Gastrocnemius medialis (tissue), 4 donors: ENCODE results near the gene UBE2D3. TPM values are rescaled to one million over a fixed set of nuclear protein-coding genes. Genes with fewer than 3 reads are reported as not detected.

Experiments used
- ATAC-seq, 2 donors: fragments of 150-250 bp; one replicate each; pipeline ENCODE4 v1.9.1; 2016
- DNase-seq, 2 donors: peaks; one replicate each; pipeline ENCODE4 v3.0.0-alpha.2; 2019
- H3K27ac ChIP-seq, 4 donors: fragments of 200-600 bp; sonication (generic); 1 replicate in 1 of 4; 2 replicates in 3 of 4; pipeline ENCODE4 v1.5.1; 2016 to 2018; ENCODE audit warnings: mild to moderate bottlenecking in 2 of 4, moderate library complexity in 1 of 4
- H3K27me3 ChIP-seq, 3 donors: fragments of 200-600 bp; sonication (generic) in 2 of 3; 1 replicate in 1 of 3; 2 replicates in 2 of 3; pipeline versions ENCODE4 v1.5.1 to v1.6.0; 2016 to 2019; ENCODE audit warnings: mild to moderate bottlenecking in 1 of 3, moderate library complexity in 1 of 3
- H3K36me3 ChIP-seq, 2 donors: fragments of 200-600 bp; sonication (generic) in 1 of 2; one replicate each; pipeline ENCODE4 v1.5.1; 2017 to 2018
- H3K4me1 ChIP-seq, 2 donors: fragments of 200-600 bp; sonication (generic) in 1 of 2; one replicate each; pipeline ENCODE4 v1.5.1; 2016 to 2017; ENCODE audit warnings: mild to moderate bottlenecking in 2 of 2
- H3K4me3 ChIP-seq, 4 donors: fragments of 200-600 bp; sonication (generic) in 3 of 4; 1 replicate in 1 of 4; 2 replicates in 3 of 4; pipeline ENCODE4 v1.5.1; 2016 to 2019; ENCODE audit warnings: mild to moderate bottlenecking in 2 of 4
- H3K9me3 ChIP-seq, 3 donors: fragments of 200-600 bp; sonication (generic) in 2 of 3; 1 replicate in 1 of 3; 2 replicates in 2 of 3; pipeline ENCODE4 v1.5.1; 2016 to 2019
- CTCF ChIP-seq, 5 experiments: fragments of 450-650 bp in 3 of 5; fragments of 200-600 bp in 2 of 5; sonication (generic) in 2 of 5; IDR thresholded peaks in 4 of 5; conservative IDR thresholded peaks in 1 of 5; 1 replicate in 4 of 5; 2 replicates in 1 of 5; pipeline ENCODE4 v1.5.1; 2016 to 2019; ENCODE audit warnings: antibody characterized with exemption in 5 of 5, mild to moderate bottlenecking in 3 of 5, moderate library complexity in 3 of 5
- POLR2A ChIP-seq, 2 donors: fragments of 450-650 bp; IDR thresholded peaks; one replicate each; pipeline ENCODE4 v1.6.1; 2017; ENCODE audit warnings: antibody characterized with exemption in 2 of 2, mild to moderate bottlenecking in 2 of 2, moderate library complexity in 2 of 2
- in situ Hi-C, 4 donors: fragments of 200-750 bp; cut with MboI; loops; one replicate each; pipeline versions ENCODE4 v1.15.0 to v1.8.0; 2017; ENCODE audit warnings: low sequenced_read_pairs in 4 of 4
- intact Hi-C: fragments of 100-400 bp; cut with DNase I; formaldehyde crosslinking; loops from one replicate; pipeline ENCODE4 v1.15.1; 2023; ENCODE audit warnings: low total_unique reads
- total RNA-seq, 4 donors: library from RNA; depleted of rRNA; stranded (reverse); fragments of >200 nt; gene quantifications; one replicate each; pipeline versions ENCODE4 v1.1.0 to v1.2.3, GENCODE V29; 2016

Gene UBE2D3
- total RNA-seq, 4 donors from 2014 or later: 350 to 562 (median 392) TPM

GRCh38 chr4:102764901-102765300 lies 62.5 kb downstream of the UBE2D3 start:
- Histone ChIP-seq H3K27me3 (no peaks in the 10 kb centered on the region), H3K9me3 (no peaks in the 10 kb centered on the region), H3K36me3 (no peaks in the 10 kb centered on the region), H3K27ac (no peak overlapping the region), H3K4me3 (no peak overlapping the region), H3K4me1 (peaks cover 0 to 7% of the 10 kb centered on the region in 2 donors)
- ATAC-seq (no peak), DNase-seq (no peak)
- no peak for TF ChIP-seq POLR2A (IDR thresholded peaks at IDR 0.05)
- no peak for TF ChIP-seq CTCF (IDR thresholded peaks at IDR 0.05 in 4 of 5, conservative IDR thresholded peaks at IDR 0.05 in 1 of 5)
- in situ Hi-C loops (loop anchor here in 1 of 4 donors (25.0 kb wide), 1 partner anchor 97 kb away; the partner anchor contains the start of gene CISD2), intact Hi-C loops (loop anchor here (5.0 kb wide), 2 partner anchors 148 to 247 kb away; no protein-coding TSS in a partner anchor)

GRCh38 chr4:102761906-102762305 lies 65.4 kb downstream of the UBE2D3 start:
- Histone ChIP-seq H3K9me3 (no peaks in the 10 kb centered on the region), H3K36me3 (no peaks in the 10 kb centered on the region), H3K27ac (no peak overlapping the region), H3K4me1 (peaks cover 5 to 19% of the 10 kb centered on the region in 2 donors), H3K4me3 (peak overlapping the region; percentile 78 to 99 (median 83)), H3K27me3 (no peaks in the 10 kb centered on the region)
- DNase-seq (no peak), ATAC-seq (no peak)
- in situ Hi-C loops (loop anchor here in 1 of 4 donors (25.0 kb wide), 1 partner anchor 100 kb away; the partner anchor contains the start of gene CISD2), intact Hi-C loops (loop anchor here (2.0 to 5.0 kb wide), 4 partner anchors 31 to 250 kb away; partner anchors contain the start of gene CISD2)
- no peak for TF ChIP-seq POLR2A (IDR thresholded peaks at IDR 0.05)
- no peak for TF ChIP-seq CTCF (IDR thresholded peaks at IDR 0.05 in 4 of 5, conservative IDR thresholded peaks at IDR 0.05 in 1 of 5)

- H3K4me1 ChIP-seq: peaks cover 5 to 19% of the 10 kb centered on the region in 2 donors
- intact Hi-C loops: loop anchor here (2.0 to 5.0 kb wide), 4 partner anchors 32 to 251 kb away; partner anchors contain the start of gene CISD2
- DNase-seq (no peak), ATAC-seq (peak; percentile 4 to 14)
- no peaks in the 10 kb centered on the region for H3K36me3 ChIP-seq
- peak overlapping the region; percentile 83 to 89 (median 84) for H3K27ac ChIP-seq
- in situ Hi-C loops: loop anchor here in 1 of 4 donors (25.0 kb wide), 1 partner anchor 101 kb away; the partner anchor contains the start of gene CISD2
- no peaks in the 10 kb centered on the region for H3K9me3 ChIP-seq
- TF ChIP-seq POLR2A (IDR thresholded peaks at IDR 0.05): no peak
- TF ChIP-seq CTCF (IDR thresholded peaks at IDR 0.05 in 4 of 5, conservative IDR thresholded peaks at IDR 0.05 in 1 of 5): no peak
- no peaks in the 10 kb centered on the region for H3K27me3 ChIP-seq
- peak overlapping the region; percentile 78 to 99 (median 83) for H3K4me3 ChIP-seq
Measured at GRCh38 chr4:102761296-102761701, 66.1 kb downstream of the UBE2D3 start.

GRCh38 chr4:102760645-102761295 lies 66.6 kb downstream of the UBE2D3 start, which contains the start of gene MANBA:
TSS of gene MANBA (minus strand) at chr4:102760968. CDS start at chr4:102760894, 74 bp downstream.
- Histone ChIP-seq H3K36me3 (no peaks in the 10 kb centered on the region), H3K9me3 (no peaks in the 10 kb centered on the region), H3K4me3 (peak within 1 kb of the TSS; percentile 78 to 99 (median 83)), H3K27ac (peak within 1 kb of the TSS; percentile 83 to 89 (median 84)), H3K27me3 (no peaks in the 10 kb centered on the region), H3K4me1 (peaks cover 5 to 19% of the 10 kb centered on the region in 2 donors)
- ATAC-seq (peak; percentile 93 to 94), DNase-seq (peak; percentile 72 to 74)
- peak in 2 of 5 experiments; percentile 12 to 37 for TF ChIP-seq CTCF (IDR thresholded peaks at IDR 0.05 in 4 of 5, conservative IDR thresholded peaks at IDR 0.05 in 1 of 5)
- TF ChIP-seq POLR2A (IDR thresholded peaks at IDR 0.05): peak; percentile 65 to 71
- in situ Hi-C loops (loop anchor here in 1 of 4 donors (25.0 kb wide), 1 partner anchor 102 kb away; the partner anchor contains the start of gene CISD2), intact Hi-C loops (loop anchor here (1.0 to 5.0 kb wide), 5 partner anchors 32 to 252 kb away; partner anchors contain the start of gene CISD2)
